Ascending aorta (tissue), 2 donors: ENCODE results near the gene DTNB. TPM values are rescaled to one million over a fixed set of nuclear protein-coding genes. Genes with fewer than 3 reads are reported as not detected.

Experiments used
- DNase-seq, 2 donors: peaks; one replicate each; pipeline ENCODE4 v3.0.0-alpha.2; 2019; ENCODE audit warnings: low spot score in 2 of 2
- H3K27ac ChIP-seq, 2 donors: fragments of 200-600 bp; sonication (generic); one replicate each; pipeline ENCODE4 v1.5.1; 2016 to 2017; ENCODE audit warnings: mild to moderate bottlenecking in 1 of 2
- H3K27me3 ChIP-seq: fragments of 200-600 bp; sonication (generic); one replicate; pipeline ENCODE4 v1.5.1; 2017
- H3K36me3 ChIP-seq, 2 donors: fragments of 200-600 bp; sonication (generic); one replicate each; pipeline ENCODE4 v1.5.1; 2016
- H3K4me1 ChIP-seq, 2 donors: fragments of 200-600 bp; sonication (generic); one replicate each; pipeline ENCODE4 v1.5.1; 2016 to 2017; ENCODE audit warnings: mild to moderate bottlenecking in 1 of 2
- H3K4me3 ChIP-seq, 2 donors: fragments of 200-600 bp; sonication (generic); one replicate each; pipeline ENCODE4 v1.5.1; 2016 to 2017; ENCODE audit warnings: mild to moderate bottlenecking in 1 of 2
- H3K9me3 ChIP-seq, 2 donors: fragments of 200-600 bp; sonication (generic); one replicate each; pipeline ENCODE4 v1.5.1; 2016
- intact Hi-C: fragments of 100-400 bp; cut with DNase I; formaldehyde crosslinking; loops from one replicate; pipeline ENCODE4 v1.15.1; 2023
- total RNA-seq: library from RNA; depleted of rRNA; stranded (reverse); fragments of >200 nt; gene quantifications from one replicate; pipeline ENCODE4 v1.1.0, GENCODE V29; 2016
- TF ChIP-seq, protein P1 (sequence below), 3 experiments: fragments of 200-600 bp in 2 of 3; fragments of 450-650 bp in 1 of 3; sonication (generic) in 2 of 3; IDR thresholded peaks; one replicate each; pipeline ENCODE4 v1.5.1; 2016 to 2019; ENCODE audit warnings: antibody characterized with exemption in 3 of 3, mild to moderate bottlenecking in 1 of 3, moderate library complexity in 1 of 3

Gene DTNB
- total RNA-seq, 1 donor from 2014 or later: 22.7 TPM

DNA sequence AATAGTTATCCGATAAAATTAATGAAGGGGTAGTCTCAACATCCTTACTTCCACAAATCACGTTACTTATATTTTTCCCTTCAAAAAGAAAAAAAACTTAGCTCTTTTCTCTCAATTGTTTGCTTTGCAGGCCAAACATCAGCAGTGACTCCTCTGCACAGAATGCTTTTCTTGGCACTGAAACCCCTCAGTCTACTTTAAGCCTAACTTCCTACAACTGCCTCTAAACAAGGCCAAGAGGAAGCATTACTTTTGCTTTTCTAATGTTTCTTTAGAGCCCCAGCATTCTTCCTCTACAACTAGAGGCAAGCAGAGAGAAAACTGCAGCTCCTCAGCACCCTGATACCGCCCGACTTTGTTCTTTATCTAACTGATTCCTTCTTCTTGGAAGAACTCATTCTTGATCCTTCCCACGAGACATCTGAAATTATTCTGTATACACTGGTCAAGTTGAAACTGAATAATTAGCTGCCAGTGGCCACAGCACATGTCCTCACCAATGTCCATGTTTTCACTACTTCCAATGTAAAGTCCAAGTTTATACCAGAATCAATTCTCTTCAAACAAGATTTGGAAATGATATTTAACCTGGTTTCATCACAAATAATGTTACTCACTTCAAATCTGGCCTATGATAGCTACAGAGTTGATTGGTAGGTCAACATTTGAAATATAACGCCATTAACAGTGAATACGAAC lies 55.3 kb downstream of the DTNB start:
- H3K4me3 ChIP-seq: peak overlapping the region; percentile 18 to 37
- peak in 1 of 2 donors; percentile 64 for DNase-seq
- peak overlapping the region; percentile 81 to 83 for H3K27ac ChIP-seq
- intact Hi-C loops: loop anchor here (2.0 kb wide), 1 partner anchor 57 kb away; no protein-coding TSS in a partner anchor
- no peaks in the 10 kb centered on the region for H3K27me3 ChIP-seq
- peaks cover 0 to 19% of the 10 kb centered on the region in 2 donors for H3K4me1 ChIP-seq
- H3K9me3 ChIP-seq: no peaks in the 10 kb centered on the region
- no peaks in the 10 kb centered on the region for H3K36me3 ChIP-seq
- TF ChIP-seq, protein P1, sequence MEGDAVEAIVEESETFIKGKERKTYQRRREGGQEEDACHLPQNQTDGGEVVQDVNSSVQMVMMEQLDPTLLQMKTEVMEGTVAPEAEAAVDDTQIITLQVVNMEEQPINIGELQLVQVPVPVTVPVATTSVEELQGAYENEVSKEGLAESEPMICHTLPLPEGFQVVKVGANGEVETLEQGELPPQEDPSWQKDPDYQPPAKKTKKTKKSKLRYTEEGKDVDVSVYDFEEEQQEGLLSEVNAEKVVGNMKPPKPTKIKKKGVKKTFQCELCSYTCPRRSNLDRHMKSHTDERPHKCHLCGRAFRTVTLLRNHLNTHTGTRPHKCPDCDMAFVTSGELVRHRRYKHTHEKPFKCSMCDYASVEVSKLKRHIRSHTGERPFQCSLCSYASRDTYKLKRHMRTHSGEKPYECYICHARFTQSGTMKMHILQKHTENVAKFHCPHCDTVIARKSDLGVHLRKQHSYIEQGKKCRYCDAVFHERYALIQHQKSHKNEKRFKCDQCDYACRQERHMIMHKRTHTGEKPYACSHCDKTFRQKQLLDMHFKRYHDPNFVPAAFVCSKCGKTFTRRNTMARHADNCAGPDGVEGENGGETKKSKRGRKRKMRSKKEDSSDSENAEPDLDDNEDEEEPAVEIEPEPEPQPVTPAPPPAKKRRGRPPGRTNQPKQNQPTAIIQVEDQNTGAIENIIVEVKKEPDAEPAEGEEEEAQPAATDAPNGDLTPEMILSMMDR (IDR thresholded peaks at IDR 0.05): no peak

- Histone ChIP-seq H3K9me3 (no peaks in the 10 kb centered on the region), H3K36me3 (no peaks in the 10 kb centered on the region), H3K27me3 (no peaks in the 10 kb centered on the region), H3K4me3 (no peak overlapping the region), H3K27ac (no peak overlapping the region), H3K4me1 (peaks cover 0 to 19% of the 10 kb centered on the region in 2 donors)
- TF ChIP-seq, protein P1 (IDR thresholded peaks at IDR 0.05): no peak
- intact Hi-C loops: no loop called here
- no peak for DNase-seq
Measured at GRCh38 chr2:25615920-25616319, 57.5 kb downstream of the DTNB start.

- H3K27me3 ChIP-seq: no peaks in the 10 kb centered on the region
- no peaks in the 10 kb centered on the region for H3K36me3 ChIP-seq
- intact Hi-C loops: no loop called here
- TF ChIP-seq, protein P1 (IDR thresholded peaks at IDR 0.05): no peak
- peaks cover 0 to 19% of the 10 kb centered on the region in 2 donors for H3K4me1 ChIP-seq
- H3K9me3 ChIP-seq: no peaks in the 10 kb centered on the region
- no peak overlapping the region for H3K27ac ChIP-seq
- DNase-seq: no peak
- no peak overlapping the region for H3K4me3 ChIP-seq
Measured at GRCh38 chr2:25615386-25615785, 58.0 kb downstream of the DTNB start.

DNA sequence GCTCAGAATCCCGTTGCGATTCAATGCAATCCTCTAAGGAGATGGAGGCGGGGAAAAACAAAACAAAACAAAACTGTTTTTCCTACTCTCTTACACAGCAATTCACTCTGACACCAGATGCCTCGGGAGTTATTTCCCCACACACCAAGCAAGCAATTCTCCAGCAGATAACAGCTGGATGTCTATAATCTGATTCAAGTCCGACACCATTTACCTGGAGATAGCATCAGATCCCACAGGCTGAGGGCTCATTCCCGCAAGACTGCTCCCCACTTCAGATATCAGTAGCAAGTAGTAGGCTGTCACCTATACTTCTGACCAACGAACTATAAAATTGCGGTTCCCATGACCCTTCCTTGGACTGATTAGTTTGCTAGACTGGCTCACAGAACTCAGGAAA lies 58.7 kb downstream of the DTNB start:
- intact Hi-C loops: no loop called here
- H3K27ac ChIP-seq: no peak overlapping the region

DNA sequence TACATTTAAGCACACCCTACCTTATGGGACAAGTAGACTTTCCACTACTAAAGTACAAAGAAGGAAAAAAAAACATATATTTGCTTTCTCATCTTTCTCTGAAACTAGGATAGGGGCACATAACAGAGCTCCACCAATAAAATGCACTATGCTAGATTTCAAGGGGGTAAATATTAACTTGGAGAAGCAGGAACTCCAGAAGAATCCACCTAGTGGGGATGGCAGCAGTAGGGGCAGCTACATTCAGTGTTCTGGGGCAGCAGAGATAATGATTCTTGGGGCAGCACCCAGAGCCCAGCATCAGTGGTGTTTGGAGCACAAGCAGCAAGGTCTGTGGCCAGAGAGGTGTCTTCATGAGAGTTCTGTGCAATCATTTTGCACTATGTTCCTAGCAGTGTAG lies 64.7 kb downstream of the DTNB start:
- no peaks in the 10 kb centered on the region for H3K4me1 ChIP-seq
- TF ChIP-seq, protein P1 (IDR thresholded peaks at IDR 0.05): no peak
- H3K4me3 ChIP-seq: no peak overlapping the region
- no peaks in the 10 kb centered on the region for H3K9me3 ChIP-seq
- no peaks in the 10 kb centered on the region for H3K27me3 ChIP-seq
- intact Hi-C loops: no loop called here
- no peak for DNase-seq
- no peak overlapping the region for H3K27ac ChIP-seq
- no peaks in the 10 kb centered on the region for H3K36me3 ChIP-seq

More for the DNA sequence above, 58.7 kb downstream of the DTNB start:
- Histone ChIP-seq H3K9me3 (no peaks in the 10 kb centered on the region), H3K36me3 (no peaks in the 10 kb centered on the region), H3K27me3 (no peaks in the 10 kb centered on the region), H3K4me3 (no peak overlapping the region), H3K4me1 (peaks cover 0 to 19% of the 10 kb centered on the region in 2 donors)
- DNase-seq: no peak
- TF ChIP-seq, protein P1 (IDR thresholded peaks at IDR 0.05): no peak
